Gastroesophageal sphincter (tissue), 4 donors: ENCODE results near the gene GRIK3. TPM values are rescaled to one million over a fixed set of nuclear protein-coding genes. Genes with fewer than 3 reads are reported as not detected.

Source experiments
- ATAC-seq: fragments of 150-250 bp; one replicate; pipeline ENCODE4 v1.9.1; 2016; ENCODE audit warnings: mild to moderate bottlenecking, moderate library complexity
- H3K27ac ChIP-seq, 4 donors: fragments of 200-600 bp; sonication (generic) in 3 of 4; 1 replicate in 3 of 4; 2 replicates in 1 of 4; pipeline ENCODE4 v1.5.1; 2016 to 2019
- H3K27me3 ChIP-seq: fragments of 200-600 bp; sonication (generic); one replicate; pipeline ENCODE4 v1.5.1; 2019
- H3K36me3 ChIP-seq, 2 donors: fragments of 200-600 bp; sonication (generic); one replicate each; pipeline ENCODE4 v1.5.1; 2019; ENCODE audit warnings: control low read depth in 1 of 2
- H3K4me1 ChIP-seq, 3 donors: fragments of 200-600 bp; sonication (generic); 1 replicate in 2 of 3; 2 replicates in 1 of 3; pipeline ENCODE4 v1.5.1; 2016 to 2019; ENCODE audit warnings: control low read depth in 2 of 3
- H3K4me3 ChIP-seq, 2 donors: fragments of 200-600 bp; sonication (generic); one replicate each; pipeline ENCODE4 v1.5.1; 2019; ENCODE audit warnings: mild to moderate bottlenecking in 1 of 2, moderate library complexity in 1 of 2
- H3K9me3 ChIP-seq, 3 donors: fragments of 200-600 bp; sonication (generic); one replicate each; pipeline ENCODE4 v1.5.1; 2017 to 2019; ENCODE audit warnings: control low read depth in 2 of 3
- CTCF ChIP-seq, 4 experiments: fragments of 200-600 bp in 2 of 4; fragments of 450-650 bp in 2 of 4; sonication (generic) in 1 of 4; IDR thresholded peaks; one replicate each; pipeline ENCODE4 v1.5.1; 2017 to 2019; ENCODE audit warnings: antibody characterized with exemption in 4 of 4, mild to moderate bottlenecking in 2 of 4, moderate library complexity in 2 of 4
- EP300 ChIP-seq: sonication (generic); formaldehyde crosslinking; IDR thresholded peaks from one replicate; pipeline ENCODE4 v1.6.1; 2017; ENCODE audit warnings: antibody characterized with exemption, mild to moderate bottlenecking
- POLR2A ChIP-seq, 2 donors: fragments of 450-650 bp; IDR thresholded peaks; one replicate each; pipeline ENCODE4 v1.6.1; 2017; ENCODE audit warnings: antibody characterized with exemption in 2 of 2, mild to moderate bottlenecking in 2 of 2, moderate library complexity in 1 of 2
- POLR2AphosphoS5 ChIP-seq: sonication (generic); formaldehyde crosslinking; IDR thresholded peaks from one replicate; pipeline ENCODE4 v1.6.1; 2017; ENCODE audit warnings: antibody characterized with exemption
- WGBS, 2 donors: methylation state at CpG; one replicate each; pipeline ENCODE4 v1.1.5; 2018; ENCODE audit warnings: low coverage in 1 of 2; 5-methylcytosine and 5-hydroxymethylcytosine counted together
- total RNA-seq, 4 donors: library from RNA; depleted of rRNA; stranded (reverse); fragments of >200 nt; gene quantifications; one replicate each; pipeline ENCODE4 v1.1.0, GENCODE V29; 2016

The GRIK3 gene
- total RNA-seq, 4 donors from 2014 or later = 3.1 to 7.8 (median 5.0) TPM

- ATAC-seq = no peak
- no peak for TF ChIP-seq EP300
- no peak for TF ChIP-seq CTCF (IDR thresholded peaks at IDR 0.05)
- no peak for TF ChIP-seq POLR2A (IDR thresholded peaks at IDR 0.05)
- TF ChIP-seq POLR2AphosphoS5 = no peak
- no peaks in the 10 kb centered on the region for H3K36me3 ChIP-seq
- H3K4me1 ChIP-seq = no peaks in the 10 kb centered on the region
- WGBS, 2 donors = 40 to 67% methylated on average over 1 of the region's 7 CpGs
- no peak overlapping the region for H3K4me3 ChIP-seq
- peaks cover 68% of the 10 kb centered on the region for H3K27me3 ChIP-seq
- H3K27ac ChIP-seq = no peak overlapping the region
- no peaks in the 10 kb centered on the region for H3K9me3 ChIP-seq
These were observed 89.4 kb downstream of the GRIK3 start for GRCh38 chr1:36944883-36945282.

GRCh38 chr1:36942148-36942547 is 92.2 kb downstream of the GRIK3 start:
- 66% methylated on average over 7 of the region's 12 CpGs; no CpG with 5 or more reads in 1 of the 2 donors for WGBS, 2 donors
- TF ChIP-seq EP300 = no peak
- no peak for TF ChIP-seq POLR2A (IDR thresholded peaks at IDR 0.05)
- TF ChIP-seq POLR2AphosphoS5 = no peak
- TF ChIP-seq CTCF (IDR thresholded peaks at IDR 0.05) = no peak
- Histone ChIP-seq H3K9me3 (no peaks in the 10 kb centered on the region), H3K4me3 (no peak overlapping the region), H3K27me3 (peaks cover 77% of the 10 kb centered on the region), H3K27ac (no peak overlapping the region), H3K36me3 (no peaks in the 10 kb centered on the region), H3K4me1 (no peaks in the 10 kb centered on the region)
- no peak for ATAC-seq

- H3K36me3 ChIP-seq = no peaks in the 10 kb centered on the region
- no peak for ATAC-seq
- H3K4me3 ChIP-seq = no peak overlapping the region
- 35 to 39% methylated on average over 4 to 7 of the region's 8 CpGs for WGBS, 2 donors
- peaks cover 82% of the 10 kb centered on the region for H3K27me3 ChIP-seq
- H3K9me3 ChIP-seq = no peaks in the 10 kb centered on the region
- no peaks in the 10 kb centered on the region for H3K4me1 ChIP-seq
- no peak overlapping the region for H3K27ac ChIP-seq
- TF ChIP-seq CTCF (IDR thresholded peaks at IDR 0.05) (no peak), EP300 (no peak), POLR2AphosphoS5 (no peak), POLR2A (IDR thresholded peaks at IDR 0.05) (no peak)
These were observed 92.9 kb downstream of the GRIK3 start for GRCh38 chr1:36941316-36941978.

GRCh38 chr1:36938819-36939218 is 95.5 kb downstream of the GRIK3 start:
- ATAC-seq = no peak
- 31 to 42% methylated on average over 5 to 7 of the region's 7 CpGs for WGBS, 2 donors
- peaks cover 95% of the 10 kb centered on the region for H3K27me3 ChIP-seq

More at GRCh38 chr1:36938819-36939218, 95.5 kb downstream of the GRIK3 start:
- TF ChIP-seq CTCF (IDR thresholded peaks at IDR 0.05) (no peak), POLR2AphosphoS5 (no peak), POLR2A (IDR thresholded peaks at IDR 0.05) (no peak), EP300 (no peak)
- Histone ChIP-seq H3K36me3 (no peaks in the 10 kb centered on the region), H3K9me3 (no peaks in the 10 kb centered on the region), H3K27ac (no peak overlapping the region), H3K4me1 (no peaks in the 10 kb centered on the region), H3K4me3 (no peak overlapping the region)
